NCI-H2196 treated with DMSO at 0.1 percent for 48 hours (cell line): Measurements from ENCODE around the gene KIRREL3.
A peak's percentile ranks its signal among the peaks of the same experiment; 100 is the strongest.
"Not testable (repeated sequence)": the region's sequence is repeated elsewhere in the genome, so short reads cannot be mapped to it uniquely, and the experiment has no call there.

Experiments used
- DNase-seq: peaks from one replicate; lab custom pipeline; 2025; ENCODE audit not compliant: unreplicated experiment; lab: John Stamatoyannopoulos, UW

The KIRREL3 gene

GRCh38 chr11:126394036-126394435, 606.5 kb downstream of the KIRREL3 start:
- DNase-seq = no peak

DNA sequence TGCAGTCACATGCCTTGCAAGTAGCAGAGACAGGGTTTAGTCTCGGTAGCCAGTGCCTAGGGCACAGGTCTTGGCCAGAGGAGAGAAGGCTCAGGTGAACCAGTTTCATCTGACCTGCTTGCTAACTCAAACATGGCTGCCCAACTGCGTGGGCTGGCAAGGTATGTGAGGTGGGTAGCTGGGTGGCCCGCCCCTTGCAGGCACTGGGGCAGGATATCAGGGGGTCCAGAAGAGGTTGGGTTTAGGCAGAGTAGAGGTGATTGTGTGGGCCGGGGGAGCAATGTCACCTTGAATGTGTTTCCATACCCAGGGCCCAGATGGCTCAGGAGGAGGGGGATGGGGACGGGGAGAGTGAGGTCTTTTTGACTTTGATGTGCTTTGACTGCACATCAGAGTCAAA, 607.4 kb downstream of the KIRREL3 start:
- DNase-seq = no peak

- no peak for DNase-seq
These were observed 607.9 kb downstream of the KIRREL3 start for GRCh38 chr11:126392633-126393013.

DNA sequence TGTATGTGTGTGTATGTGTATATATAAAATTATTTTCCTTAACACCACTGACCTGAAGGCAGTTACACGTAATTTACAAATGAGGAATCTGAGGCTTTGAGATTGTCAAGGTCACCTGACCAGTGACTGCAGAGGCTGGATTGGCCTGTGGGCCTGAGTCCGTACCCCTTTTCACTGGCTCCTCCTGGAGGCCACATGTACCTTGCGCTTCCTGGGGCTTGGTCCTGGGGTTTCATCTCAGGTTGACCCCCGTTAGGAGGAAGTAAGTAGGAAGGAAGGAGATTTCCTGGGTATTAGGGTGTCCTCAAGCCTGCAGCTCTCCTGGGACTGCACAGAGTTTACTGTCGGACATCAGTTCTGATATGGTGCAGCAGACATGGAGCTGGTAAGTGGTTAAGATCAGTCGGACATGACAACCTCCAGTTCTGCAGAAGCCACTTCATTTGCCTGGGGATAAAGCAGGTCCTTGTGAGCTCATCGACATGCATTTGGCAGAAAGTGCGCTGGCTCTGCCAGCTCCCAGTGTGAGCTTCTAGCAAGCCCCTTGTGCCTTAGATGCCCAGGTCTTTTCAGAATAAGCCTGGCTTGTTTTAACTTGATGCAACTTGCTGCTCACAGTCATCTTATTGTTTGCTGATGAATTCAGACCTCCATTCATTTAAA, 608.5 kb downstream of the KIRREL3 start:
- DNase-seq = no peak

DNA sequence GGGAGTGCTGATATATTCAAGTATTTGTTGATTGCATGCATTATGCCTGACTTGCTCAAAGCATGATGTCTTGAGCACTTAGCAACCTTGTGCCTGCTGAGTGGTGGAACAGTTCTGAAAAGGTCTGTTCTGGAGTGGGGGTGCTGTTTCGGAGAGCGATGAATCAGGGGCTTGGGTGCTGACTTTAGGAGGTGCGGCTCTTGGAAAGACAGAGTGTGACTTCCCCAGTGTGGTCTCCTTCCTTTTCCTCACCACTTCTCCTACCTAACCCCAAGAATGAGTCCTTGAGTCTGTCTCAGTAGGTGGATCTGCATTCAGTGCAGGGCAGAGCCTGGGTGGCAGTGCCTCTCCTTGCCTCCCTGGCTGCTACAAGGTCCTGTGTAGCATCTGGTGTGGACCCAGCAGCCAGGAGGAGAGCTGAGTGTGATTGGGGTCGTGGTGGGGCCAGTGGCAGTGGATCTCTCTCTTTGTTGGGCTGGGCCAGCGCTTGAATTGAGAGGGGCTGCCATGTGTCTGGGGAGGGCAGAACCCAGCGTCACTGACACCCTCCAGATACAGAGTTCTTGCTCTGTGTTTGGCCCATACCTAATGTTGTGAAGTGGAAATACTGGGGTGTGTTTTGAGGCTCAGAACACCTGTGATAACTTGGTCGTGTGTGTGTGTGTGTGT, 609.1 kb downstream of the KIRREL3 start:
- DNase-seq = no peak

DNA sequence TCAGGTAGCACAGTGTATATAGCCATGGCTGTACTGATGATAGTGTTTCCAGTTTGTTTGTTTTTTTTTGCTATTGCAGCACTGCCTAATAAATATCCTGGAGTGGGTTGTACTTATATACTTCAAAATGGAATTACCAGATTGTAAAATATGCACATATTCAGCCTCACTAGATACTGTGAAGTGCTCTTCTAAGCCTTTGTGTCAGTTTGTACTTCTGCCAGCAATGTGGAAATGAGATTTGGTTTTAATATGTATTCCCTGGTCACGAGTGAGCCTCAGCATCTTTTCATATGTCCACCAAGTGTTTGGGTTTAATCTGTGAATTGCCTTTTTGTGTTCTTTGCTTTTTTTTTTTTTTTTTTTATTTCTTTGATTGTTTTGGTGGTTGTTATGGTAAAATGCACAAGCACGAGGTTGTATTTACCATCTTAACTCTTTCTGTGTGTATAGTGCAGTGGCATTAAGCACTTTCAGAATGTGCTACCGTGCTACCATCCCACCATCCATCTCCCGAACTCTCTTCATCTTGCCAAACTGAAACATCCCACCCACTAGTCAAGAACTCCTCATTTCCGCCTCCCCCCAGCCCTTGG, 610.2 kb downstream of the KIRREL3 start:
- DNase-seq = no peak

DNA sequence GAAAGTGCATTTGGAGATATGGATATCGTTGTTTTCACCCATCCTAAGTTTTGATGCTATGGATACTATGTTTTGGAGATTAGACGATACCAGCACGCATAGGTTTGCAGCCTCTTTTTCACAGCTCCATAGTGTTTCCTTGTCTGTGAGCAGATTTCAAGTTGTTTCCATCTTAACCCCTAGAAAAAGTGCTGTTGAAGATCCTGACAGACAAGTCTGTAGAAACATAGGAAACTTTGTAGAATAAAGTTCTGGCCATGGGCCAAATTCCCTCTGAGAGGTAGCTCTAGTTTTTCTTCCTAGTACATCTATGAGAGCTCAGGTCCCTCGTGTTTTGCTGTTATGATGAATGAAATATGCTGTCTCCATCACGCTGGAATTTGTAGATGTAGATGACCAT, 612.7 kb downstream of the KIRREL3 start:
- no peak for DNase-seq

DNA sequence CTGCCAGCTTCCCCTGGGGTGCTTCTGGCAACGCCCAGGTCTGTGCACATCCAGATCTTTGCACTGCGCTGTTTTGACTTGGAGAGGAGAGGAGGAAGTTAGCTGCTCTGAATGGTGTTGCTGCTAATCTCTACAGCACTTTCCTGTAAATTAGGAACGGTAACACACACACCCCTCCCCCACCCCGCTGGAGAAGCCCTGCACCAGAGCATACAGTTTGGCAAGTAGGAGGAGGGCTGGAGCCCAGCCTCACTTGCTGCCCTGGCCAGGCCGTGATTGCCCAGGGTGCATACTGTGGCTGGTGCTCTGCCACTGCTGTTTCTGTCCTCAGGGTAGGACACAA, 613.9 kb downstream of the KIRREL3 start:
- DNase-seq = peak; percentile 73

DNA sequence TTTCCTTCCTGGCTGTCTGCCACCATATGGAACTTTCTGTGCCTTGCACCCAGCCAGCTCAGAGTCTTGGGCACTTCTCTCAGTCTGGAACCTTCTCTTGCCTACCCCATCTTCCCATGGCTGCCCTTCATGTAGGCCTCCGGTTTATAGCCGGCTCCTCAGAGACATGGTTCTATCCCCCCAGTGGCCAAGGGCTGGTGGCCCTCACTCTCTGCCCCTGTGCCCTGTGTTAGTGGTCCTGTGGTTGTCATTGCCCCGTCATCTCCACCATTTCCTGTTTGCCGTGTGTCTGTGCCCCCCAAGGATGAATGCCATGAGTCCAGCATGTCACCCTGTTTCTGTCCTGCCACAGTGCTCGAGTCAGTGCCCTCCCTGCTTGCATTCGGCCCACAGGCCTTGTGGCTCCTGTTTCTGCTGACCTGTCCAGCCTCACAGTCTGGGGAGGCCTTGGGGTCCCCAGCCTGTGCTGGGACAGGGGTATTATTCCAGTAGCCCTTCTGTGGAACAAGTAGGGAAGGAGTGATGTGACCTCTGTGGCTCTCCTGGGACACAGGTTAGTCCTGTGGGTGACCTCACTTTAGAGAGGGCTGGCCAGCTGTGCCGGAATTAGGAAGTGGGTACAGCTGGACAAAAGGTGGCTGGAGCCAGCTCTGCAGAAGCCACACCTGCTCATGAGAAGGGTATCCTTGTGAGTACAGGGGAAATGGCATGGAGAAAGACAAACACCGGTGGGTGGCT, 614.4 kb downstream of the KIRREL3 start:
- DNase-seq = no peak

GRCh38 chr11:126384449-126385070, 616.0 kb downstream of the KIRREL3 start:
- DNase-seq = no peak

DNA sequence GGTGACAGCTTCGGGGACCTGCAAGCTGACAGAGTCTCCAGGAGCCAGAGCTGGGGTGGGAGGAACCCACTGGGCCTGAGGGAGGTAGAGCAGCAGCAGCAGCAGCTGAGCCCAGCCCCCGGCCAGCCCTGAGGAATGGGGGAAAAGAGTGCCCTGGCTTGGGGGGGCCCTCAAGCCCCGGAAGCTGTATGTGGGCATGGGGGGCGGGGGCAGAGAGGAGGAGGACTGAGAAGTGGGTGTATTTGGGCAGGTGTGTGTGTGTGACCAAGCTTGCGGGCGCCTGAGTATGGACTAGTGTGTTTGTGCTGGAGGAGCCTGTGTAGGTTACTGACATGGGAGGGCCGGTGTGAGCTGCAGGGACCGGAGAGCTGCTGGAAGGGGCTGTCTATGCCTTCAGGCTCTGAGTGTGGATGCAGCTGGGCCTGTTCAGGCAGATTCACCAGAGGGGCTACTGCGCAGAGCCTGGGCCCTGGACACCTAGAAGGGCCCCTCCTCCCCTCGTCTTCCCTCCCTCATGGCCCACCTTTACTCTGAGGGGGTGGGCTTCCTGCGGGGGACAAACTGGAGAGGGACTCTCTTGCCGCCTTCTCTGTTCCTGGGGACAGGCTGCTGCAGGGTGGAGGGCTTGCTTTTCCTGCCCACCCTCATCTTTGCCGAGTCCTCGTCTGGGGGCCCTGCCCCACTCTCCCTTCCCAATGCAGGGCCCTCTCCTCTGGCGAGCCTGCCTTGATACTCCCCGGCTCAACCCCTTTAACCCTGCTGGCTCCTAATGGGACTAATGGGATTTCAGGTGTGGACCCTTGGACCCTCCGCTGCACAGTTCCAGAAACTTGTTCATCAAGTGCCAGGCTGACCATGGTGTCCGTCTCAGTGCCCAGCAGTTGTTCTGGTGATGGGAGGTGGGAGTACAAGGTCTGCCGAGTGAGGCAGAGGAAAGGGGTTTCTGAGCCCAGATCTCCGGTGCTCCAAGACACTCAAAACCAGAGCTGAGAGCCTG, 616.9 kb downstream of the KIRREL3 start:
- no peak for DNase-seq

DNA sequence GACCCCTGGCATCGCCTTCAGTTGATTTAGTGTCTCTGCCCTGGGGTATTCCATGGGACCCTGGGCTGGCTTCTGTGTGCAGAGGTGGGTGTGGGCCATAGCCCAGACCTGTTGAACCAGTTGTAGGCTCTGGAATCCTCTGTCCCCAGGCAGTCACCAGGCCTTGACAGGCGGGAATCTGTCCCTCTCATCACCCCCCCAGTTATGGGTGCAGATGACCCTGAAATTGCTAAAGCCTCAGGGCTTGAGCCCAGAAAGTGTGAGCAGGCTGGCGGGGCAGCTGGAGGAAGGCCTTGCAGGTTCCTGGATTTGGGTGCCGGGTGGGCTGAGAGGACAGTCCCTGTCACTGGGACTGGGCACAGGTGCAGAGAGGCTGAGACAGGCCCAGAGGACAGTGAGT, 617.9 kb downstream of the KIRREL3 start:
- not testable (repeated sequence) for DNase-seq

- not testable (repeated sequence) for DNase-seq
These were observed 618.6 kb downstream of the KIRREL3 start for GRCh38 chr11:126381960-126382359.

DNA sequence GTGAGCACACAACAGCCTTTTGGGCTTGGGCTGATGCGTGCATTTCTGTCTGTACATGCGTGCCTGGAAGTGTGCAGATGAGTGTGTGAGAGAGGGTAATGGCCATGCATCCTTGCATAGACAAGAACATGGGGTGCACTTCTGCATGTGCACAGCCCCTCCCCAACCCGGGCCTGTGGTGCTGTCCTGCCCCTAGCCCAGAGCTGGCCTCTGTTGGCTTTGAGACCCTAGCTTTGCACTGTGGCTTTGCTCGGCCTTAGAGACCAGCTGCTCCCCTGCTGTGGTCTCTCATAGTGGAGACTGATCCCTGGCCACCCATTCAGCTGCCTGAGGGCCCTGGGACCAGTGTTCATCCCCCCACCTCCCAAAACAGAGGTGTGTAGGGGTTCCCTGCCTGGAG, 619.7 kb downstream of the KIRREL3 start:
- no peak for DNase-seq

GRCh38 chr11:126378763-126379162, 621.8 kb downstream of the KIRREL3 start:
- DNase-seq = no peak

- DNase-seq = no peak
These were observed 624.8 kb downstream of the KIRREL3 start for GRCh38 chr11:126375726-126376125.

- not testable (repeated sequence) for DNase-seq
These were observed 625.8 kb downstream of the KIRREL3 start for GRCh38 chr11:126374562-126375300.

- DNase-seq = not testable (repeated sequence)
These were observed 627.0 kb downstream of the KIRREL3 start for GRCh38 chr11:126373389-126374066.
